ENCODE results near the gene AKT3.

AKT3 gene

GRCh38 chr1:243550276-243550675 lies 299.8 kb downstream of the AKT3 start:
- H3K9ac ChIP-seq (ENCODE audit: low read length): no peak overlapping the region
- H3K9me2 ChIP-seq (replicated peaks; ENCODE audit: insufficient read depth, low read length): no peaks in the 10 kb centered on the region
- no peaks in the 10 kb centered on the region for H3K9me3 ChIP-seq (replicated peaks; ENCODE audit: insufficient read depth, low read length)
- H2AFZ ChIP-seq (ENCODE audit: low read length): no peak overlapping the region
- H3K4me1 ChIP-seq (ENCODE audit: low read length): no peaks in the 10 kb centered on the region
- no peaks in the 10 kb centered on the region for H3K27me3 ChIP-seq (replicated peaks; ENCODE audit: insufficient read depth, low read length)
- no peak for DNase-seq
- TF ChIP-seq EZH2phosphoT487 (IDR thresholded peaks at IDR 0.05; ENCODE audit: low read length) (no peak), CTCF (IDR thresholded peaks at IDR 0.05; ENCODE audit: low read length) (no peak), EZH2 (optimal IDR thresholded peaks at IDR 0.05; ENCODE audit: low read depth, low read length) (no peak)
- H3K4me2 ChIP-seq (ENCODE audit: low read depth, low read length): no peak overlapping the region
- no peaks in the 10 kb centered on the region for H3F3A ChIP-seq (ENCODE audit: insufficient read depth, low read length)
- H3K79me2 ChIP-seq (ENCODE audit: low read length): no peaks in the 10 kb centered on the region
- no peak overlapping the region for H3K27ac ChIP-seq (ENCODE audit: low read length)
- no peaks in the 10 kb centered on the region for H3K36me3 ChIP-seq (replicated peaks; ENCODE audit: insufficient read depth, low read length)
- H4K20me1 ChIP-seq (ENCODE audit: insufficient read depth, low read length): no peaks in the 10 kb centered on the region
- no peak overlapping the region for H3K4me3 ChIP-seq (ENCODE audit: low read length)

- Histone ChIP-seq H3K9ac (ENCODE audit: low read length) (no peak overlapping the region), H3K9me2 (replicated peaks; ENCODE audit: insufficient read depth, low read length) (no peaks in the 10 kb centered on the region), H4K20me1 (ENCODE audit: insufficient read depth, low read length) (no peaks in the 10 kb centered on the region), H3K27ac (ENCODE audit: low read length) (no peak overlapping the region), H3F3A (ENCODE audit: insufficient read depth, low read length) (no peaks in the 10 kb centered on the region), H3K4me3 (ENCODE audit: low read length) (no peak overlapping the region), H3K27me3 (replicated peaks; ENCODE audit: insufficient read depth, low read length) (no peaks in the 10 kb centered on the region), H2AFZ (ENCODE audit: low read length) (no peak overlapping the region), H3K4me1 (ENCODE audit: low read length) (no peaks in the 10 kb centered on the region), H3K9me3 (replicated peaks; ENCODE audit: insufficient read depth, low read length) (no peaks in the 10 kb centered on the region), H3K79me2 (ENCODE audit: low read length) (no peaks in the 10 kb centered on the region), H3K36me3 (replicated peaks; ENCODE audit: insufficient read depth, low read length) (no peaks in the 10 kb centered on the region), H3K4me2 (ENCODE audit: low read depth, low read length) (no peak overlapping the region)
- no peak for DNase-seq
- TF ChIP-seq EZH2 (optimal IDR thresholded peaks at IDR 0.05; ENCODE audit: low read depth, low read length): no peak
- no peak for TF ChIP-seq CTCF (IDR thresholded peaks at IDR 0.05; ENCODE audit: low read length)
- TF ChIP-seq EZH2phosphoT487 (IDR thresholded peaks at IDR 0.05; ENCODE audit: low read length): no peak
These were observed 300.3 kb downstream of the AKT3 start for GRCh38 chr1:243549791-243550190.

- Histone ChIP-seq H3K27me3 (replicated peaks; ENCODE audit: insufficient read depth, low read length) (no peaks in the 10 kb centered on the region), H3K27ac (ENCODE audit: low read length) (no peak overlapping the region), H3K36me3 (replicated peaks; ENCODE audit: insufficient read depth, low read length) (no peaks in the 10 kb centered on the region), H3K4me1 (ENCODE audit: low read length) (no peaks in the 10 kb centered on the region), H3K9me3 (replicated peaks; ENCODE audit: insufficient read depth, low read length) (no peaks in the 10 kb centered on the region), H3K4me2 (ENCODE audit: low read depth, low read length) (no peak overlapping the region), H3K4me3 (ENCODE audit: low read length) (no peak overlapping the region), H3K9ac (ENCODE audit: low read length) (no peak overlapping the region), H2AFZ (ENCODE audit: low read length) (no peak overlapping the region), H4K20me1 (ENCODE audit: insufficient read depth, low read length) (no peaks in the 10 kb centered on the region), H3F3A (ENCODE audit: insufficient read depth, low read length) (no peaks in the 10 kb centered on the region), H3K9me2 (replicated peaks; ENCODE audit: insufficient read depth, low read length) (no peaks in the 10 kb centered on the region), H3K79me2 (ENCODE audit: low read length) (no peaks in the 10 kb centered on the region)
- no peak for DNase-seq
- TF ChIP-seq EZH2phosphoT487 (IDR thresholded peaks at IDR 0.05; ENCODE audit: low read length): no peak
- no peak for TF ChIP-seq CTCF (IDR thresholded peaks at IDR 0.05; ENCODE audit: low read length)
- TF ChIP-seq EZH2 (optimal IDR thresholded peaks at IDR 0.05; ENCODE audit: low read depth, low read length): no peak
These were observed 300.9 kb downstream of the AKT3 start for GRCh38 chr1:243549108-243549507.

All from MM.1S (cell line).